GM10248 (cell line): ENCODE results near the gene GALE.

Source experiments
- CTCF ChIA-PET: fragments of 300-600 bp; sonication (Branson Sonifier 250); formaldehyde crosslinking; extraction: SDS; loops from one replicate; lab custom pipeline; 2021; ENCODE audit warnings: antibody characterized with exemption; lab: Yijun Ruan, JAX
- POLR2A ChIA-PET: fragments of 350-650 bp; sonication (Branson Sonifier 250); formaldehyde crosslinking; extraction: SDS; loops from one replicate; lab custom pipeline; 2020; ENCODE audit warnings: antibody characterized with exemption; lab: Yijun Ruan, JAX
- DNase-seq: peaks from one replicate; pipeline ENCODE4 v3.0.0; 2012; ENCODE audit errors: extremely low spot score
- TF ChIP-seq, protein P1 (sequence below): IDR thresholded peaks from 2 replicates; pipeline ENCODE4 v1.5.1; 2012; ENCODE audit warnings: mild to moderate bottlenecking, low read depth; ENCODE audit errors: extremely low read depth, missing control alignments, control extremely low read depth

Gene GALE

DNA sequence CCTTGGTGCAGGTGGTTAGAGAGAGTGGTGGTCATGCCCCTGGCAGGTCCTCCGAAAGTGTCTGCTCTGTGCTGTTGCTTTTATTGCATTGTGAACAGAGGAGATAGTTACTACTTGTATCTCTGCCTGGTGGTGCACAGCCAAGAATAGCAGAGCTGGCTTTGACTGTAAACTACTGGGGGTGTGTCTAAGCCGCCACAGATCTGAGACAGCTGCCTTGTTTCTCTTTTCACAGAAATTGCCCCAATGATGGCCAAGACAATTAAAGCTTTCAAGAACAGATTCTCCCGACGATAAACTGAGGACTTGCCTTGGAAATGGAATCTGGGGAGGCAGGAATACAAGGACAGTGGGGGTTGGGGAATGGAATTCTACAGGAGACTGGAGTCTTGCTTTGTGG lies 41.3 kb downstream of the GALE start:
- DNase-seq, result no peak
- ChIA-PET CTCF (interaction anchor here (0.8 to 3.0 kb wide), 2 partner anchors 12 to 67 kb away, joined by 3 to 18 read pairs; no protein-coding TSS in a partner anchor), POLR2A (no interaction called here)
- TF ChIP-seq, protein P1, sequence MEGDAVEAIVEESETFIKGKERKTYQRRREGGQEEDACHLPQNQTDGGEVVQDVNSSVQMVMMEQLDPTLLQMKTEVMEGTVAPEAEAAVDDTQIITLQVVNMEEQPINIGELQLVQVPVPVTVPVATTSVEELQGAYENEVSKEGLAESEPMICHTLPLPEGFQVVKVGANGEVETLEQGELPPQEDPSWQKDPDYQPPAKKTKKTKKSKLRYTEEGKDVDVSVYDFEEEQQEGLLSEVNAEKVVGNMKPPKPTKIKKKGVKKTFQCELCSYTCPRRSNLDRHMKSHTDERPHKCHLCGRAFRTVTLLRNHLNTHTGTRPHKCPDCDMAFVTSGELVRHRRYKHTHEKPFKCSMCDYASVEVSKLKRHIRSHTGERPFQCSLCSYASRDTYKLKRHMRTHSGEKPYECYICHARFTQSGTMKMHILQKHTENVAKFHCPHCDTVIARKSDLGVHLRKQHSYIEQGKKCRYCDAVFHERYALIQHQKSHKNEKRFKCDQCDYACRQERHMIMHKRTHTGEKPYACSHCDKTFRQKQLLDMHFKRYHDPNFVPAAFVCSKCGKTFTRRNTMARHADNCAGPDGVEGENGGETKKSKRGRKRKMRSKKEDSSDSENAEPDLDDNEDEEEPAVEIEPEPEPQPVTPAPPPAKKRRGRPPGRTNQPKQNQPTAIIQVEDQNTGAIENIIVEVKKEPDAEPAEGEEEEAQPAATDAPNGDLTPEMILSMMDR, result no peak

DNA sequence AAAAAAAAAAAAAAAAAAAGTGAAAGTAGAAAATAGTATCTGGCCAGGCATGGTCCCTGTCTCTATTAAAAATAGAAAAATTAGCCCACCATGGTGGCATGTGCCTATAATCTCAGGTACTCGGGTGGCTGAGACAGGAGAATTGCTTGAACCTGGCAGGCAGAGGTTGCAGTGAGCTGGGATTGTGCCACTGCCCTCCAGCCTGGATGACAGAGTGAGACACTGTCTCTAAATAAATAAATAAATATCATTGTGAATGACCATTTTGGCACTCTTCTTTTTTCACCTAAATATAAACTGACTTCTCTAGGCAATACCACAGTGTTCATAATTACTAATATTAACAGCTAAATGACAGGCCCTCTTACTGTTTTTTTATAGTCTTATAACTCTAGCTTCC lies 42.7 kb downstream of the GALE start:
- DNase-seq, result no peak
- CTCF ChIA-PET, result interaction anchor here (0.7 to 3.0 kb wide), 5 partner anchors 10 to 123 kb away, joined by 3 to 18 read pairs (median 3); partner anchors contain the start of gene ELOA
- POLR2A ChIA-PET, result no interaction called here
- TF ChIP-seq, protein P1, result no peak

- TF ChIP-seq, protein P1, result no peak
- no peak for DNase-seq
- POLR2A ChIA-PET, result no interaction called here
- CTCF ChIA-PET, result interaction anchor here (0.7 to 1.2 kb wide), 4 partner anchors 11 to 62 kb away, joined by 3 to 4 read pairs (median 4); no protein-coding TSS in a partner anchor
Measured at GRCh38 chr1:23756676-23757075, 43.9 kb downstream of the GALE start.

DNA sequence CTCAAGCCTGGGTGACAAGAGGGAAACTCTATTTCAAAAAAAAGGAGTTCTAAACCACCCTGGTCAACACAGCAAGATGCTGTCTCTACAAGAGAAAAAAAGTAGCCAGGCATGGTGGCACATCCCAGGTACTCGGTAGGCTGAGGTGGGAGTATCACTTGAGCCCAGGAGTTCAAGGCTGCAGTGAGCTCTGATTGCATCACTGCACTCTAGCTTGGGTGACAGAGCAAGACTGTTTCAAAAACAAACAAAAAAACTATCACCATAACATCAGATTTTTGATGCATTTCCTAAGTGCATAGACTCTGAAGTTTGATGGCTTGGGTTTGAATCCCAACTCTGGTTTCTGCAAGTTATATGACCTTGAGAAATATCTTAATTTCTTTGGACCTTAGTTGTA lies 47.6 kb downstream of the GALE start:
- TF ChIP-seq, protein P1, result no peak
- CTCF ChIA-PET, result interaction anchor here (0.9 to 2.5 kb wide), 6 partner anchors 10 to 88 kb away, joined by 3 to 9 read pairs (median 4); no protein-coding TSS in a partner anchor
- no peak for DNase-seq
- POLR2A ChIA-PET, result no interaction called here

- TF ChIP-seq, protein P1, result no peak
- no peak for DNase-seq
- ChIA-PET POLR2A (no interaction called here), CTCF (interaction anchor here (0.7 to 2.5 kb wide), 15 partner anchors 9 to 117 kb away, joined by 3 to 8 read pairs (median 5); partner anchors contain the start of genes ELOA and RPL11)
Measured at GRCh38 chr1:23751815-23752200, 48.7 kb downstream of the GALE start.

DNA sequence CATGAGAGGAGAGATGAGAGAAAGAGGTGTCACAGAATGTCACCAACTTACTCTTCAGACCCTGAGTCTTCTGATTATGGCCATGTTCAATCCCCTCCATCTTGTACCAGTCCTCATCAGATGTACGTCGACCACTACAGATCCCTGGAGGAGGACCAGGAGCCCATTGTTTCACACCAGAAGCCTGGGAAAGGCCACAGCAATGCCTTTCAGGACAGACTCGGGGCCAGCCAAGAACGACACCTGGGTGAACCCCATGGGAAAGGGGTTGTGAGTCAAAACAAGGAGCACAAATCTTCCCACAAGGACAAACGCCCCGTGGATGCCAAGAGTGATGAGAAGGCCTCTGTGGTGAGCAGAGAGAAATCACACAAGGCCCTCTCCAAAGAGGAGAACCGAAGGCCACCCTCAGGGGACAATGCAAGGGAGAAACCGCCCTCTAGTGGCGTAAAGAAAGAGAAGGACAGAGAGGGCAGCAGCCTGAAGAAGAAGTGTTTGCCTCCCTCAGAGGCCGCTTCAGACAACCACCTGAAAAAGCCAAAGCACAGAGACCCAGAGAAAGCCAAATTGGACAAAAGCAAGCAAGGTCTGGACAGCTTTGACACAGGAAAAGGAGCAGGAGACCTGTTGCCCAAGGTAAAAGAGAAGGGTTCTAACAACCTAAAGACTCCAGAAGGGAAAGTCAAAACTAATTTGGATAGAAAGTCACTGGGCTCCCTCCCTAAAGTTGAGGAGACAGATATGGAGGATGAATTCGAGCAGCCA lies 49.3 kb downstream of the GALE start:
- POLR2A ChIA-PET, result no interaction called here

More for the DNA sequence above, 49.3 kb downstream of the GALE start:
- TF ChIP-seq, protein P1, result peak; percentile 78
- DNase-seq, result peak; percentile 80
- CTCF ChIA-PET, result interaction anchor here (0.9 to 2.5 kb wide), 13 partner anchors 8 to 114 kb away, joined by 3 to 8 read pairs (median 5); partner anchors contain the start of genes ELOA and RPL11
